Measurements from ENCODE around the gene CFLAR.

DNA sequence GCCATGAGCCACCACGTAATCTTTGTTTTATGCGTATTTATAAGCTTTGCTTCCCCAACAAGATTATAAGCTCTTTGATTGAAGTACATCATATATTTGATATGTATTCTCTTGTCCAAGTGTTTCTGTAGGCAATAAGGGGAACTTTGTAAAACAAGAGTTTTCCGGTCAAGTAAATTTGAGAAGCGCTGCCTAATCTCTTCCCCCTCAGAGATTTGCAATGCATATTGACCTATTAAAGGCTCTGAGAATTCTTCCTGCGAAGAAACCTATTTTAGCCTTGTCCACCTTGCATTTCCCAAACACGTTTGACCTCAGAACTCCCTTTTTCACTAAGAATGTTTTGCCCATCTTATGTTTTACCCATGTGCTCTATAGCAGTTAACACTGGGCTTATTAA is 40.1 kb downstream of the CFLAR start:
- TF ChIP-seq, protein P1, sequence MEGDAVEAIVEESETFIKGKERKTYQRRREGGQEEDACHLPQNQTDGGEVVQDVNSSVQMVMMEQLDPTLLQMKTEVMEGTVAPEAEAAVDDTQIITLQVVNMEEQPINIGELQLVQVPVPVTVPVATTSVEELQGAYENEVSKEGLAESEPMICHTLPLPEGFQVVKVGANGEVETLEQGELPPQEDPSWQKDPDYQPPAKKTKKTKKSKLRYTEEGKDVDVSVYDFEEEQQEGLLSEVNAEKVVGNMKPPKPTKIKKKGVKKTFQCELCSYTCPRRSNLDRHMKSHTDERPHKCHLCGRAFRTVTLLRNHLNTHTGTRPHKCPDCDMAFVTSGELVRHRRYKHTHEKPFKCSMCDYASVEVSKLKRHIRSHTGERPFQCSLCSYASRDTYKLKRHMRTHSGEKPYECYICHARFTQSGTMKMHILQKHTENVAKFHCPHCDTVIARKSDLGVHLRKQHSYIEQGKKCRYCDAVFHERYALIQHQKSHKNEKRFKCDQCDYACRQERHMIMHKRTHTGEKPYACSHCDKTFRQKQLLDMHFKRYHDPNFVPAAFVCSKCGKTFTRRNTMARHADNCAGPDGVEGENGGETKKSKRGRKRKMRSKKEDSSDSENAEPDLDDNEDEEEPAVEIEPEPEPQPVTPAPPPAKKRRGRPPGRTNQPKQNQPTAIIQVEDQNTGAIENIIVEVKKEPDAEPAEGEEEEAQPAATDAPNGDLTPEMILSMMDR (IDR thresholded peaks at IDR 0.05) = no peak
- no peak for TF ChIP-seq POLR2A (IDR thresholded peaks at IDR 0.05)

All from esophagus squamous epithelium (tissue), 4 donors.